Measurements from ENCODE around the gene SLX9. TPM values are rescaled to one million over a fixed set of nuclear protein-coding genes. Genes with fewer than 3 reads are reported as not detected.

The SLX9 gene
- total and polyA plus RNA-seq, 5 experiments from 2014 or later: 11.7 to 27.9 (median 13.5) TPM

GRCh38 chr21:45014747-45015468, 75.1 kb downstream of the SLX9 start:
- Mint-ChIP-seq H3K27ac (no peak overlapping the region), H3K4me1 (peaks cover 4 to 10% (median 8%) of the 10 kb centered on the region in 4 donors), H3K36me3 (peaks cover 0 to 4% (median 0%) of the 10 kb centered on the region in 3 donors), H3K4me3 (no peak overlapping the region), H3K9me3 (no peaks in the 10 kb centered on the region), H3K27me3 (peaks cover 7 to 51% (median 34%) of the 10 kb centered on the region in 5 donors)
- ATAC-seq (no peak), DNase-seq (peak in 1 of 10 donors; percentile 34)
- POLR2A ChIA-PET: no interaction called here

- no peak for ATAC-seq
- no peak for DNase-seq
- POLR2A ChIA-PET: no interaction called here
- no peak overlapping the region for H3K4me3 Mint-ChIP-seq
- H3K36me3 Mint-ChIP-seq: peaks cover 0 to 6% (median 0%) of the 10 kb centered on the region in 3 donors
- H3K27ac Mint-ChIP-seq: no peak overlapping the region
- no peaks in the 10 kb centered on the region for H3K9me3 Mint-ChIP-seq
- H3K4me1 Mint-ChIP-seq: peaks cover 4 to 10% (median 8%) of the 10 kb centered on the region in 4 donors
- peaks cover 6 to 53% (median 29%) of the 10 kb centered on the region in 5 donors for H3K27me3 Mint-ChIP-seq
Measured at GRCh38 chr21:45015469-45015860, 75.6 kb downstream of the SLX9 start.

- peak in 1 of 10 donors; percentile 35 for DNase-seq
- Mint-ChIP-seq H3K9me3 (no peaks in the 10 kb centered on the region), H3K4me3 (peak overlapping the region in 1 of 10 donors; percentile 10), H3K27ac (no peak overlapping the region), H3K4me1 (peaks cover 4 to 10% (median 8%) of the 10 kb centered on the region in 4 donors), H3K36me3 (peaks cover 0 to 8% (median 0%) of the 10 kb centered on the region in 3 donors), H3K27me3 (peaks cover 8 to 58% (median 30%) of the 10 kb centered on the region in 5 donors)
- no peak for ATAC-seq
- POLR2A ChIA-PET: no interaction called here
Measured at GRCh38 chr21:45016031-45016405, 76.2 kb downstream of the SLX9 start.

GRCh38 chr21:45016406-45017038, 76.7 kb downstream of the SLX9 start:
- Mint-ChIP-seq H3K4me1 (peaks cover 4 to 10% (median 8%) of the 10 kb centered on the region in 4 donors), H3K27ac (peak overlapping the region in 1 of 10 donors; percentile 67), H3K4me3 (peak overlapping the region in 5 of 10 donors; percentile 6 to 69 (median 18)), H3K27me3 (peaks cover 8 to 60% (median 33%) of the 10 kb centered on the region in 5 donors), H3K36me3 (peaks cover 0 to 8% (median 0%) of the 10 kb centered on the region in 3 donors), H3K9me3 (no peaks in the 10 kb centered on the region)
- ATAC-seq: no peak
- DNase-seq: peak in 1 of 10 donors; percentile 19
- POLR2A ChIA-PET: no interaction called here

- peaks cover 8 to 61% (median 34%) of the 10 kb centered on the region in 5 donors for H3K27me3 Mint-ChIP-seq
- peaks cover 4 to 10% (median 8%) of the 10 kb centered on the region in 4 donors for H3K4me1 Mint-ChIP-seq
- no peaks in the 10 kb centered on the region for H3K9me3 Mint-ChIP-seq
- peak overlapping the region; percentile 72 to 88 (median 80) for H3K4me3 Mint-ChIP-seq
- peaks cover 0 to 8% (median 0%) of the 10 kb centered on the region in 3 donors for H3K36me3 Mint-ChIP-seq
- peak in 1 of 10 donors; percentile 34 for DNase-seq
- peak overlapping the region in 1 of 10 donors; percentile 85 for H3K27ac Mint-ChIP-seq
- ATAC-seq: no peak
- POLR2A ChIA-PET: no interaction called here
Measured at GRCh38 chr21:45017039-45017960, 77.5 kb downstream of the SLX9 start.

GRCh38 chr21:45018131-45019075, 78.6 kb downstream of the SLX9 start:
- DNase-seq: peak in 1 of 10 donors; percentile 47
- Mint-ChIP-seq H3K36me3 (peaks cover 0 to 9% (median 0%) of the 10 kb centered on the region in 3 donors), H3K9me3 (peaks cover 0 to 7% (median 1%) of the 10 kb centered on the region in 9 donors), H3K4me3 (peak overlapping the region; percentile 72 to 88 (median 80)), H3K4me1 (peaks cover 4 to 10% (median 8%) of the 10 kb centered on the region in 4 donors), H3K27ac (peak overlapping the region in 1 of 10 donors; percentile 85), H3K27me3 (peaks cover 8 to 56% (median 33%) of the 10 kb centered on the region in 5 donors)
- POLR2A ChIA-PET: no interaction called here
- ATAC-seq: peak in 1 of 2 donors; percentile 41

- ATAC-seq (no peak), DNase-seq (peak in 1 of 10 donors; percentile 55)
- Mint-ChIP-seq H3K9me3 (peaks cover 0 to 14% (median 5%) of the 10 kb centered on the region in 9 donors), H3K4me3 (peak overlapping the region; percentile 11 to 74 (median 47)), H3K27ac (no peak overlapping the region), H3K27me3 (peaks cover 8 to 52% (median 31%) of the 10 kb centered on the region in 5 donors), H3K4me1 (peaks cover 4 to 10% (median 8%) of the 10 kb centered on the region in 4 donors), H3K36me3 (peaks cover 0 to 13% (median 0%) of the 10 kb centered on the region in 3 donors)
- POLR2A ChIA-PET: no interaction called here
Measured at GRCh38 chr21:45019076-45019886, 79.5 kb downstream of the SLX9 start.

GRCh38 chr21:45019887-45020537, 80.2 kb downstream of the SLX9 start:
- Mint-ChIP-seq H3K4me1 (peaks cover 4 to 10% (median 8%) of the 10 kb centered on the region in 4 donors), H3K27me3 (peaks cover 8 to 46% (median 31%) of the 10 kb centered on the region in 5 donors), H3K4me3 (peak overlapping the region in 7 of 10 donors; percentile 11 to 50 (median 47)), H3K27ac (no peak overlapping the region), H3K36me3 (peaks cover 0 to 13% (median 0%) of the 10 kb centered on the region in 3 donors), H3K9me3 (peaks cover 0 to 17% (median 7%) of the 10 kb centered on the region in 9 donors)
- ATAC-seq (no peak), DNase-seq (peak in 1 of 10 donors; percentile 45)
- POLR2A ChIA-PET: no interaction called here

- DNase-seq (no peak), ATAC-seq (no peak)
- peak overlapping the region in 1 of 10 donors; percentile 17 for H3K27ac Mint-ChIP-seq
- POLR2A ChIA-PET: no interaction called here
- peaks cover 8 to 39% (median 29%) of the 10 kb centered on the region in 5 donors for H3K27me3 Mint-ChIP-seq
- H3K4me3 Mint-ChIP-seq: peak overlapping the region in 4 of 10 donors; percentile 5 to 36 (median 20)
- peaks cover 4 to 10% (median 8%) of the 10 kb centered on the region in 4 donors for H3K4me1 Mint-ChIP-seq
- peaks cover 0 to 13% (median 0%) of the 10 kb centered on the region in 3 donors for H3K36me3 Mint-ChIP-seq
- peaks cover 0 to 17% (median 7%) of the 10 kb centered on the region in 9 donors for H3K9me3 Mint-ChIP-seq
Measured at GRCh38 chr21:45020629-45021427, 81.0 kb downstream of the SLX9 start.

All from naive thymus-derived CD8-positive, alpha-beta T cell (primary cell).